Testis (tissue), 3 donors: ENCODE data around the gene ITIH1. TPM values are rescaled to one million over a fixed set of nuclear protein-coding genes. Genes with fewer than 3 reads are reported as not detected.

Source experiments
- DNase-seq: peaks from one replicate; pipeline ENCODE4 v3.0.0-alpha.2; 2019
- H3K27ac ChIP-seq, 2 donors: fragments of 200-600 bp; sonication (generic); one replicate each; pipeline ENCODE4 v1.5.1; 2019
- H3K27me3 ChIP-seq: fragments of 200-600 bp; sonication (generic); one replicate; pipeline ENCODE4 v1.5.1; 2019
- H3K36me3 ChIP-seq: fragments of 200-600 bp; sonication (generic); one replicate; pipeline ENCODE4 v1.5.1; 2017; ENCODE audit warnings: low read depth; ENCODE audit errors: missing control alignments
- H3K4me1 ChIP-seq: fragments of 200-600 bp; sonication (generic); one replicate; pipeline ENCODE4 v1.5.1; 2019
- H3K4me3 ChIP-seq, 2 donors: fragments of 200-600 bp; sonication (generic); one replicate each; pipeline ENCODE4 v1.5.1; 2017 to 2019
- H3K9me3 ChIP-seq: fragments of 200-600 bp; sonication (generic); one replicate; pipeline ENCODE4 v1.5.1; 2017
- CTCF ChIP-seq, 3 experiments: fragments of 450-650 bp in 2 of 3; fragments of 200-600 bp in 1 of 3; sonication (generic) in 1 of 3; IDR thresholded peaks; one replicate each; pipeline ENCODE4 v1.5.1; 2016 to 2019; ENCODE audit warnings: antibody characterized with exemption in 3 of 3, mild to moderate bottlenecking in 2 of 3, moderate library complexity in 1 of 3
- POLR2A ChIP-seq: fragments of 450-650 bp; IDR thresholded peaks from one replicate; pipeline ENCODE4 v1.6.1; 2017; ENCODE audit warnings: antibody characterized with exemption, mild to moderate bottlenecking, moderate library complexity
- WGBS, 2 donors: methylation state at CpG; one replicate each; pipeline ENCODE4 v1.1.5; 2018; 5-methylcytosine and 5-hydroxymethylcytosine counted together
- intact Hi-C: fragments of 100-400 bp; cut with DNase I; formaldehyde crosslinking; loops from one replicate; pipeline ENCODE4 v1.15.1; 2023; ENCODE audit warnings: low total_unique reads
- polyA plus RNA-seq: library from polyadenylated mRNA; stranded (reverse); fragments of 350-450 nt; fragmentation: Illumina TruSeq; extraction: RNeasy Lipid Tissue Mini Kit (QIAGEN cat#74804); gene quantifications from one replicate; pipeline ENCODE4 v1.2.3, GENCODE V29; 2014; ENCODE audit warnings: low read depth, low replicate concordance; ENCODE audit not compliant: insufficient read depth
- total RNA-seq, 2 donors: library from RNA; depleted of rRNA; stranded (reverse); fragments of >200 nt; gene quantifications; one replicate each; pipeline ENCODE4 v1.2.3, GENCODE V29; 2016

The ITIH1 gene
- total and polyA plus RNA-seq, 3 donors from 2014 or later = 1.8 to 3.5 (median 2.9) TPM

GRCh38 chr3:52834871-52835501, 57.6 kb downstream of the ITIH1 start, which contains the start of gene MUSTN1:
Gene MUSTN1, minus strand, starts transcription at chr3:52835019. Its CDS starts 71 bp downstream, at chr3:52834948.
- H3K9me3 ChIP-seq = no peaks in the 10 kb centered on the region
- no peaks in the 10 kb centered on the region for H3K27me3 ChIP-seq
- no peaks in the 10 kb centered on the region for H3K36me3 ChIP-seq
- H3K4me1 ChIP-seq = no peaks in the 10 kb centered on the region
- TF ChIP-seq POLR2A = no peak
- TF ChIP-seq CTCF (IDR thresholded peaks at IDR 0.05) = no peak
- intact Hi-C loops = no loop called here
- WGBS, 2 donors = 58 to 67% methylated on average over 10 to 11 of the region's 11 CpGs
- no peak within 1 kb of the TSS for H3K27ac ChIP-seq
- no peak within 1 kb of the TSS for H3K4me3 ChIP-seq
- peak; percentile 29 for DNase-seq

- H3K9me3 ChIP-seq = no peaks in the 10 kb centered on the region
- H3K4me3 ChIP-seq = no peak overlapping the region
- no peaks in the 10 kb centered on the region for H3K27me3 ChIP-seq
- intact Hi-C loops = no loop called here
- TF ChIP-seq CTCF (IDR thresholded peaks at IDR 0.05) = no peak
- TF ChIP-seq POLR2A = no peak
- no peak for DNase-seq
- WGBS, 2 donors = 88 to 93% methylated on average over 8 of the region's 8 CpGs
- no peak overlapping the region for H3K27ac ChIP-seq
- no peaks in the 10 kb centered on the region for H3K4me1 ChIP-seq
- H3K36me3 ChIP-seq = no peaks in the 10 kb centered on the region
Measured at GRCh38 chr3:52835766-52836470, 58.5 kb downstream of the ITIH1 start.

GRCh38 chr3:52836471-52836845, 59.1 kb downstream of the ITIH1 start:
- no peak overlapping the region for H3K4me3 ChIP-seq
- intact Hi-C loops = no loop called here
- WGBS, 2 donors = 90 to 92% methylated on average over 5 of the region's 5 CpGs
- no peaks in the 10 kb centered on the region for H3K36me3 ChIP-seq
- no peak overlapping the region for H3K27ac ChIP-seq
- no peak for DNase-seq
- TF ChIP-seq POLR2A = no peak
- no peak for TF ChIP-seq CTCF (IDR thresholded peaks at IDR 0.05)
- no peaks in the 10 kb centered on the region for H3K27me3 ChIP-seq
- H3K9me3 ChIP-seq = no peaks in the 10 kb centered on the region
- H3K4me1 ChIP-seq = no peaks in the 10 kb centered on the region

- WGBS, 2 donors = 94 to 100% methylated on average over 2 to 4 of the region's 4 CpGs
- Histone ChIP-seq H3K27ac (no peak overlapping the region), H3K27me3 (no peaks in the 10 kb centered on the region), H3K4me1 (no peaks in the 10 kb centered on the region), H3K9me3 (no peaks in the 10 kb centered on the region), H3K4me3 (no peak overlapping the region), H3K36me3 (no peaks in the 10 kb centered on the region)
- TF ChIP-seq CTCF (IDR thresholded peaks at IDR 0.05) (no peak), POLR2A (no peak)
- no peak for DNase-seq
- intact Hi-C loops = no loop called here
Measured at GRCh38 chr3:52836986-52837385, 59.6 kb downstream of the ITIH1 start.
